Stimulated activated CD8-positive, alpha-beta memory T cell treated with anti-CD3 and anti-CD28 coated beads, Interleukin-7, amount 100 ng/mL, for 48 hours (primary cell): Measurements from ENCODE around the gene INSIG1.

ENCODE experiments used
- DNase-seq, 2 donors: peaks; one replicate each; pipeline ENCODE4 v3.0.0-alpha.2; 2020; ENCODE audit warnings: low read depth in 1 of 2; ENCODE audit errors: extremely low read depth in 1 of 2

INSIG1 gene

DNA sequence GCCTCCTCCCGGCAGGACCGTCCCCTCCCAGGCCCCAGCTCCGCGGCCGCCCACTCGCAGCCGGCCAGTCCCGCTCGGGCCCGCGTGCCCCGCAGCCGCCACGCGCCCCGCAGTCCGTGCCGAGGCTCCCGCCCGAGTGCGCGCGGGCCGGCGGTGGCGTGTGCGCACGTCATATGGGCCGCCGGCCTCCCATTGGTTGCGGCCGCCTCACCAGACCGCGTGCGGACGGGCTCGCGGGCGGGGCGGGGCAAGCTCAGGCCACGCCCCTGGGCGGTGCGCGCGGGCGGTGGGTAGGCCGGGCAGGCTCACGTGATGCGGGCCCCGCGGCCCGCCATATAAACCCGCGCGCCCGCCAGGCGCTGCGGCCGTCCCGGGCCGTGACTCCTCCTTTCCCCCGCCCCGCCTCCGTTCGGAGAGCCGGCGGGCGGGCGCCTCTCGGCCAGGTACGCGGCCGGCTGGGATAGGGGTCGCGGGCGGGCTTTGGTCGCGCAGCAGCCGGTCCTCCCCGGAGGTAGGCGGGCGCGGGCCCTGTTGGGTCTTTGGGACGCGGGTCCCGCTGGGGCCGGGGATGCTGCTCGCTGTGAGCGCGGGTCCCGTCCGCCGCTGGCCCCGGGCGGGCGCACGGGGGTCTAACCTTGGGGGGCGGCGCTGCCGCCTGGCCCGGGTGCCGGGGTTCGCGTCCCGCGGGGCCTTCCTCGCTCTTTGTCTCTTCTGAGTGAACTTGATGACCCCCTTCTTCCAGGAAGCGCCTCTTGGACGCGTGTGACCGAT lies at the start of gene INSIG1:
Gene INSIG1, plus strand, starts transcription at position 362 of the 771 bp plus-strand sequence. Its CDS starts 408 bp downstream, at position 770.
- DNase-seq: peak; percentile 78 to 88

DNA sequence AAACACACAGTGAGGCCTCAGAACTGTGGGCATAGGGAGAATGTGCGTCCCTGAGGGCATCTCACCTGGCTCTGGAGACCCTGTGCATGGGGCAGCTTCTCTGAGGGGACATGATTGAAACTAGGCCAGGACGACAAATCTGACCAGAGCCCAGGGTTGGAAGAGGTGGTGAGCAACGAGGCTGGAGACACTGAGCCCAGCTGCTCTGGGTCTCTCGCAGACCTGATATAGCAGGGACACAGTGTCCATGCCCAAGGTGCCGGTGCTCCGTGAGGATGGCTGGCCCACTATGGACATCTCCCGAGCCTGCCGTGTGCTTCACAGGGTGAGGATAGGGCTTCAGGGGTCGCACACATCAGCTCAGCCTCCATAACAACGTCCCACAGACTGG lies 49.3 kb upstream of the INSIG1 start:
- no peak for DNase-seq

DNA sequence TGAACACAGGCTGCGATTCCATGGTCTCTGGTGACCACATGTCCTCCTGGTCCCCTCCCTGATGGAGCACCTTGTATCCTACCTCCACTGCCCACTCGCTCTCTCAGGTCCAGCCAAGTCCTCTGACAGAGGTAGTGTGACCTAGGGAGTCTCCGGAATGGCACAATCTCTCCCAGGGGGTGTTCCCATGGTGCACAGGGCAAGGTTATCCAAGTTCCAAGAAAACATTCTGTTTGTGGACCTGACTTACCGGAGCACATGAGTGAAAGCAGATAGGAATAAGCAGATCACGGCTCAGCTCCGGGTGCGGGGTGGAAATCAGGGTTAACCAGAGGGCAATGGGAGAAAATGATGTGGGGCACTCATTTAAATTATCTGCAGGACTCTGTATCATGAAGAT lies 45.8 kb upstream of the INSIG1 start:
- no peak for DNase-seq

DNA sequence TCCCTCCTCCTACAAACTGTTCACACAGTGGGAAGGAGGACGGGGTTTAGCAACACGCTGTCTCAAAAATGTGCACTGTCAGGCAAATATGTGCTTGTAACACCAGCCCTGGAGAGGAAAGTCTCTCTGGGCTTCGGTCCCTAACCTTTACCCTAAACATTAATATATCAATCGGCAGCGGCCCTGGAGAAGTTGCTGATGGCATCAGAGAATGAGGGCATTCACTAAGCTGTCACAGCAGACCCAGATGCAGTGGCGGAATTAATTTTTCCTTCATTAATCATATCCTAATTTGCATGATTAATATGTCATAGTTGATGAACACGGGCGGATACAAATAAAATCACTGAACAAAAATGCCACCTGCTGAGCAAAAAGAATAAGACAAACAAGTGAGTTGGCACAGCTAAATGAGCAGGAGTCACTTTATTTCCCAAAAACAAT lies 45.2 kb upstream of the INSIG1 start:
- DNase-seq: no peak

DNA sequence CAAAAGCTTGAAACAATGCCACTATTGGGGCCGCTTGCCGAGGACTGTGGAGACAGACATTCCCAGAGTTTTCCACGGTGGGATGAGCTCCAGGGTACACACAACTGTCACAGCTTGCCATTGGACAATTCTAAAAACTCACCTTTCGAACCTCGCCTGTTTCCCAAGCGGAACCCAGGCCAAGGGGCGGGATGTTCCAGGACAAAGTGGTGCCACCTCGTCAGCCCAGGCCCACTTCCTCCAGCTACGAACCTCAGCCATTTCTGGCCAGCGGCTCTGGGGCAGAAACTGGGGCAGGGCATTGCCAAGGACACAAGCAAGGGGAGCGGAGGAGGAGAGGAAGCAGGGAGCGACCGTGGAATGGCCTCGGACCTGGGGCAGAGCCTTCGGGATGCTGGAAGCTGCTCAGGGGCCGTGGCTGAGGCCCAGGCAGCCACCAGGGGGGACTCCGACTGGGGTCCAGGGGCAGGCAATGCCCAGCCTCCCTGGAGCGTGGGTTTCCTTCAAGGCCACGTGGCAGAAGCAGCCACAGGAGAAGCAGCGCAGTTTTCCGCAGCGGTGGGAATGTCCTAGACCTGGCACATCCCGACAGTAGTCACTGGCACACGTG lies 44.7 kb upstream of the INSIG1 start:
- no peak for DNase-seq

DNA sequence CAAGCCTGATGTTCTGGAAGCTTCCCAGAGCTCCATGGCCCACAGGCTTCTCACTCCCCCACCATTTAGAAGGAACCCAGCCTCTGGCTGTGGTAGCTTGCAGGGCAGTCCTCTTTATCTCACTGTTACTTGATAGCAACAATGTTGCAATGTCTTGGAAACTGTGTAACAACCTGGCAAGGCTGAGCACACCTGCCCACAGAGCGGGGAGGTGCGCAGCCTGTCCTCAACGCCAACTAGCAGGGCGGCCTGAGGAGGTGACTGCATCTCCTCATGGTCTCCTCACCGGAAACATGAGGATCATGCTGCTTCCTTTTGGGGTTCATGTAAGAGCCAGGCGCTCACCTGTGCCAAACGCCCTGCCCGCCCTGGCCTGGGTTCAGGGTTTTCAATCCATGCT lies 43.7 kb upstream of the INSIG1 start:
- DNase-seq: no peak

DNA sequence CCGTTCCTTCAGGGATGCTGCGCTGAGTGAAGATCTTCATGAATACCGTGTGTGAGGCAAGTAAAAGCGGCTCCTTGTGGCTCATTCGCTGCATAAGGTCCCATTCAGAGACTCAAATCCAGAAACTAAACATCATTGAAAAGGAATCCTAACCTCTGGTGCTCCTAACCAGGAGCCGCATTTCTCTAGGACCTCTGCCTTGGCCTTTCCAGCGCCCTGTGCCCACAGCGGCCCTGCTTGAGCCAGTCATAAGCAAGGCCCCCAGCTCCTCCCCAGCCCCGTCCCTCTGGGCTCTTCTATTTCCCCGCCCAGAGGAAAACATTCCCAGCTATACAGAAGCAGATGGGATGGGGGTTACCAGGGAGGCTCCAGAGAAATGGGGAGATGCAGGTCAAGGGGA lies 42.6 kb upstream of the INSIG1 start:
- no peak for DNase-seq

DNA sequence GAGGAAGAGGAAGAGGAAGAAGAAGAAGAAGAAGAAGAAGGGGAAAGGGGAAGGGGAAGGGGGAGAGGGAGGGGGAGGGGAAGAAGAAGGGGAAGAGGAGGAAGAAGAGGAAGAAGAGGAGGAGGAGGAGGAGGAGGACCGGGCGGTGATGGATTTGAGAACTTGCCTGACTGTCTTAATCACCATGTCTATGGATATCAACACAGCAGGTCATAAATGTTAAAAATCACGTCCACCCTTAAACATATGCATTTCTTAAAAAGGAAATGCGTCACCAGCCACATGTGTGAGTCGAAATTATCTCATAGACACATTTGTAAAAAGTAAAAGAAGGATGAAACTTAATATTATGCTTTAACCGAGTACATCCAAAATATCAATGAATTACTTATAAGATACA lies 42.1 kb upstream of the INSIG1 start:
- DNase-seq: no peak

DNA sequence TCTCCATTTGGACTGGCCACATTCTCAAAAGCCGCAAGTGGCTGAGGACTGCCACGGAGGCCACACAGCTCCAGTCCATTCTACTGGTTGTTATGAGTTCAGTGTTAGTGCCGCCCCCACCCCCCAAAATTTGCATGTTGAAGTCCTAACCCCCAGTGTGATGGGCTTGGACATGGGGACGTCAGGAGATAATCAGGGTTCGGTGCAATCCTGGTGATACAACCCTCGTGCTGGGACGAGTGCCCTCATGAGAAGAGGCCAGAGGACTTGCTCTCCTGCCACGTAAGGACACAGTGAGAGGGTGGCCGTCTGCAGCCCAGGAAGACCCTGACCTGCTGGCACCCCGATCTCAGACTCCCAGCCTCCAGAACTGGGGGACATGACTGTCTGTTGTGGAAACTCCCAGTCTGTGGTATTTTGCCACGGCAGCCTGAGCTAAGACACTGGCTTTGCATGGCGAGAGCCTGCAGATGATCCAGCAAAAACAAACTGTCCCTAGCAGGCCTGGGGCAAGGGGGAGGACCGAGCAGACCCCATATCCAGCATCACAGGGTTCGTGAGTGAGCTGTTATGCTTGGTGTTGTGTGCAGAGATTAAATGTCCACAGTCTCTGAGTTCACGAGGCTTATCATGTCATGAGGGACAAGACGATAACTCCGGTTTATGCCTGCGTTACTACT lies 41.5 kb upstream of the INSIG1 start:
- DNase-seq: no peak

DNA sequence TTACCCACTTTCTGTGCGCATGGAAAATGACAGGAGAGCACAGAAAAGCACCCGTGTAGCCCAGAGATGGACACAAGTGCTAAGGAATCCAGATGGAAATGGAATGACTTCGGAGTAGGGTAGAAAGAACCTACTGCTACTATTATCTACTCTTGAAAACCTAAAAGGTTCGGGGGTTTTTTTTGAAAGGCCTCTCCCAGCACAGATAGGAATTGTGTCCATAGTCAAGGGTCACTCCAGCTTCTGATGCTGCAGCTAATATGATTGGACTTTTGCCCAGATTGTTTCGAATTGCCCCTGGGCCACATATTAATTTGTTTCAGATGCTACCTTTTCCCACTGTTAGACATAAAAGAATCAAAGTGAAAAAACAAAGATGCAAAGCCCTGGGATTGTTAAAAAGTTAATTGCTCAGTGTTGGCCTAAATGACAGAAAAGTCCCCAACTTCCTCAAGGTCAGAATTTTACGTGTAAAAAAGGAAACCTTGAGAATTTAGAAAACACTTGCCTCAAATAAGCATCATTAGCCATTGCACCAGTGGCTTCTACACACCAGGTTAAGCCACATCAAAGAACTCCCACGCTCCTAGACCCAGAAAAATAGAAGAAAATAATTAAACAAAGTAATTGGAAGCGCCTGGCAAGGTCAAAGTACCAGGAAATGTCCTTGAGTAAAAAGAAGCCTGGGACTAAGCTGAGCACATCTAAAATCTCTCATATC lies 40.8 kb upstream of the INSIG1 start:
- no peak for DNase-seq

DNA sequence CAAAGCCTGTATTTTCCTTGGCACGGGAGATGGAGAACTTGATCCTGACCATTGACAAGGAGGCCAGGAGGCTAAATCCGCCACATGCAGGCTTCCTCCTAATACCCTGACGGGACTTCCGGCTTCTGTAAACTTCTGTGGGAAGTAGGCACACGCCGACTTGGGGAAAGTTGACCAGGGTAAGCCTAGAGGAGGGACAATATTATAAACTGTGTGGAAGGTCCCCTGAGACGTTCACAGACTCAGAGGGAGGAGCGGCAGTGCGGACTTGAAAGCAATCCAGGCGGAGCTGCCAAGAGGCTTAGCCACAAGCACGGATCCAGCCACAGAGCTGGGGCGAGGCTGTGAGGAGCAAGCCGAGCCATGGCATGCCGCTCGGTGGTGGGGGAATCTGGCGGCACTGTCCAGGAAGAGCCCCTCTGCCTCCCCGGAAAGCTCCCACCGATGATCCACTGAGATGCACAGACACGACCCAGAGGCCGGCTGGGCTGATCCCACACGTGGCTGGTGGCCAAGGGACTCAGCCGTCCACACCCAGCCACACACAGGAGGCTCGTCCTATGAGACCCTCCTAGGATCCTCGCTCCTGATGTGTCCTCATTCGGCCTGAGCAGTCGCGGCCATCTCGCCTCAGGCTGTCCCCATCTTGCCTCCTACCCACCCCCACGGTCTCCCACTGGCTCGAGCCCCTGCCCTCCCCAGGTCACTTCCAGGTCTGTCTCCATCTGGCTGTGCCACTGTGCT lies 40.0 kb upstream of the INSIG1 start:
- no peak for DNase-seq

DNA sequence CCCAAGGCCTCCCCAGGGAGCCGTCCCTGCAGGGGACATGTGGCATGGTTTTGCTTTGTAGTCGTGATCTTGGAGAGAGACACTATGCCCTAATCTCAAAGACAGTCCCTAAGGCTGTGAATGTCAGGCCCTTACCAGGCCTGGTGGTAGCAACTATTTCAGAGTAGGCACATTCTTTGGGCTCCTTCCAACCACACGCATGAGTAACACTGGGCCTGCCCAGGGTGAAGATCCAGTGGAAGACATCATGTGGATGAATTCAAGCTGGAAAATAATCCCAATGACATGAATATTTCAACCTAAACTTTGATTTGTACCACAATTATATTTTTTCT lies 39.5 kb upstream of the INSIG1 start:
- no peak for DNase-seq

DNA sequence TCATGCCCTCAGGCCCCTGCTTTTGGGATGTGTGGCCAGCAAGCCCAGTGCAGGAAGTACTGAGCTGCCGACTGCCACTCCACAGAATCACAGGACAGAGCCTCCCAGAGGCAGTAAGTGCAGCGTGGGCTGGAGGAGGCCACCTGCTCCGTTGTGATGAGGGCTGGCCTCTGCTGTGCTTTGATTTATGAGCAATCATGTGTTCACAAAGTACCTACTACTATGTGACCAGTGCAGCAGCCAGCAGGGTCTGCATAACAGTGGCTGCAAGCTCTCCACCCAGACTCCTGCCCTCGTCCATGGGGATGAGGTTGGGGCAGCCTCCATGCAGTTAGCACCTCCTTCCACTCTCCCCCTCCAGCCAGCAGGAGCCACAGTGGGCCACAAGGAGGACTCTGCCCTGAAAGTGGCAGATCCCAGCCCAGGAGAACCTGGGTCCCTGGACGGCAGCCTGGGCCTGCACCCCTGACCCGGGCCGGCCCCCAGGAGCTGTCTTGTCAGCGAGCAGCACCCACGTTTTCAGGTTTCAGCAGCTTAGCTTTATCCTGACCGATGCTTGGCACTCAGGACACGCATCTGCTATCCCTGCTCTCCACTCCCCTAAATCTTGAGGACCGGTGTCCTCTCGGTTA lies 37.7 kb upstream of the INSIG1 start:
- no peak for DNase-seq

DNA sequence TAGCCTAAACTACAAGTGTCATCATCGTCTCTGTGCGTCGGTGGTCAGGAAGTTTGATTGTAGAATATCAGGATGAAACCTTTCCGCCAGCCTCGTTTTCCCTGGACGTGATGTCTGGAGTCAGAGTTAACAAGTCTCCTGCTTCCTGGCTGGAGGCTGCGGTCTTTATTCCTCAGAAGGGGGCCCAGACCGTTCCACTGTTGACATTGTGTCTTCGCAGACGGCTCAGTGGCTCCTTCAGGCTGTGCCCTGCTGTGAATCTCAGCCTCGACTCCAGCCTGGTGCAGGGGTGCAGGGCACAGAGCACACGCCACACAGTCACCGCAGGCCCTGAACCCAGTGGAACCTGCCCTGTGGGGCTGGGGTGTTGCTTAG lies 37.2 kb upstream of the INSIG1 start:
- no peak for DNase-seq

DNA sequence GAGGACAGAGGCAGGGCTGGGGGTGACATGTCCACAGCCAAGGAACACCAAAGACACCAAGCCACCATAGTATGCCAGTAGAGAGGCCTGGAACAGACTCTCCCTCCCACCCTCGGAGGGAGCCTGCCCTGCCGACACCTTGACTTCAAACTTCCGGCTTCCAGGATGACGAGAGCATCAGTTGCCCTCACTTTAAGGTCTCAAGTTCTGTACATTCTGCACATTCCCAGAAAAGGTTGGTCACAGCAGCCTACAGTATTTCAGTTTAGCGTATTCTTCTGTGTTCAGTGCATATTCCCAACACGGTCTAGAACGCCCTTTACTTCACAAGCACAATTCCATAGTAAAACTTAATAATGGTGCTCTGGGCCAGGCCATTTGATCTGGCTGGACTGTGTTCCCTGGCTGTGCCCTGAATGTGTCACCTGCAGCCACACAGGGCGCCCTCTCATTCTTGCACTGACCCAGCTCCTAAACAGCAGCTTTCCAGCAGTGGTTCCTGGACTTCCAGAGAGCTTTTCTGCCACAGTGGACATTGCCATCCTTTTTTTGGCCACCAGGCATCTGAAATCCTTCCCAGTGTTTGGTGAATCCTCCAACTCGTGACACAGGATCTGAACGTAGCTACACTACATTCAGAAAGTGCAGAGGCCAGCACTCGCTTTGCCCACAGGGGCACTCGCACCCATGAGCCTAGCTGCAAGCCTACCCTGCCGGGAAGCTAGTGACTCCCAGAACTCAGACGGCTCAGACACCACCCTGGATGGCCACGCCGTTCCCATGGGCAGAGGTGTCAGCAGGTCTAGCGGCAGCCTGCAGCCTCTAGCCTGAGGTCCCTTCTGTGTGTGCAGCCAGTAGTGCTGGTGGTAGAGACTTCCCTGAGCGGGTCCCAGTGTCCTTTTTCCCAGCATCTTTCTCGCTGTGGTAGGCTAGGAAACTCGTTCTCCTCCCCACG lies 36.4 kb upstream of the INSIG1 start:
- DNase-seq: no peak

DNA sequence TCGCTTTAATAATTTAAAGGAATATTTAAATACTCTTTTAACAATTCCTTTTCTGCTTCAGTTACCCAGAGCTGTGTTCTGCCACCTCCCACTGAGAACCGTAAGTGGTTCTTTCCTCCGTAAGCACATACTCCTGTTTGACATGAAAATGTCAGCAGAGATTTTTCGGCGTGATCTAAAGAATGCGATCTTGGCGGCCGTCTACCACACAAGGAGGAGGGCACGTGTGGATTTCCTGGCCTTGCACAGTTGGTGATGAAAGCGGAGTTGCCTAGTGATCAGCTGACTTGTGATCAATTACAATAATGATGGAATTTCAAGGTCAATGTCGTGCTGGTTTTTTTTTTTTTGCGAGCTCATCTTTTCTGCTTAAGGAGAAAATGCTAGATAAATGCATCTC lies 35.6 kb upstream of the INSIG1 start:
- no peak for DNase-seq

DNA sequence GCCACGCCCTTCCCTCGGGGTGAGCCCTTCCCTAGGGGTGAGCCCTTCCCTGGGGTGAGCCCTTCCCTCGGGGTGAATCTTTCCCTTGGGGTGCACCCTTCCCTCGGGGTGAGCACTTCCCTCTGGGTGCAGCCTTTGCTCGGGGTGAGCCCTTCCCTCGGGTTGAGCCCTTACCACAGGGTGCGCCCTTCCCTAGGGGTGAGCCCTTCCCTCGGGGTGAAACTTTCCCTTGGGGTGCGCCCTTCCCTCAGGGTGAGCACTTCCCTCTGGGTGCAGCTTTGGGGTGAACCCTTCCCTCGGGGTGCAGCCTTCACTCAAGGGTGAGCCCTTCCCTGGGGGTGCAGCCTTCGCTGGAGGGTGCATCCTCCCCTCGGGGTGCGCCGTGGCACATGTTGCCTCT lies 34.6 kb upstream of the INSIG1 start:
- DNase-seq: no peak

DNA sequence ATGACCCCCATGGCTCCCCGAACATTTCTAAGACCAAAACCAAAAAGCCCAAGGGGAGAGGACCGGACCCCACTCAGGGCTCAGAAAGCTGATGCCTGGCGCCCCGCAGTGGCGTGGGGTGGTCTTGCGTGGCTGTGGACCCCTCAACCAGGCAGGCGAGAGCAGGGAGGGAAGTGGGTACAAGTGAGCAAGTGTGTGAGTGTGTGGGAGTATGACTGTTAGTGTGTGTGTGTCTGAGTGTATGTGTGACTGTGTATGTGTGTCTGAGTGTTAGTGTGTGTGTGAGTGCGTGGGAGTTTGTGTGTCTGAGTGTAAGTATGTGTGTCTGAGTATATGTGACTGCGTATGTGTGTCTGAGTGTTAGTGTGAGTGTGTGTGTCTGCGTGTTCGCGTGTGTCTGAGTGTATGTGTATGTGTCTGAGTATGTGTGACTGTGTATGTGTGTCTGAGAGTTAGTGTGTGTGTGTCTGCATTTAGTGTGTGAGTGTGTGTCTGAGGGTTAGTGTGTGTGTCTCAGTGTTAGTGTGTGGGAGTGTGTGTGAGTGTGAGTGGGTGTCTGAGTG lies 34.0 kb upstream of the INSIG1 start:
- DNase-seq: no peak

DNA sequence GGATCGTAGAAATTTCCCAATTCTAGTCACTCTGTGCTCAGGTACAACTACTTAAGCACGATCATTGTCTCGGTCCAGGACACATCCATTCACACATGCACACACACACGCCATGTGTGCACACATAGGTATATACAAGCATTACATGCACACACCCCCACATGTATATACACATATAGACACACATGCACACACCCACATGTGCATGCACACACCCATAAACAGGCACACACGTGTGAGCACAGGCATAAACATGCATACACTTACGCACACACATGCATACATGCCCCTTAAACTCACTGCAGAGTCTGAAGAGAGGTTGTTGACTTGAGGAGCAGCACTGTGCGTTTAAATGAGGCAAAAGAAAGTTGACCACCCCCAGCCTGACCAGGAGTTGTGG lies 32.5 kb upstream of the INSIG1 start:
- DNase-seq: no peak
